HG02571 (cell line): ENCODE data around the gene PKD2L2.
"Not testable (repeated sequence)": the region's sequence is repeated elsewhere in the genome, so short reads cannot be mapped to it uniquely, and the experiment has no call there.

Experiments used
- ATAC-seq: cut with Tn5 transposase; IDR thresholded peaks from one replicate; pipeline ENCODE4 v1.9.1; 2021; ENCODE audit warnings: mild to moderate bottlenecking, moderate library complexity; ENCODE audit not compliant: unreplicated experiment

PKD2L2 gene

GRCh38 chr5:137888863-137889759 is at the start of gene PKD2L2:
Gene PKD2L2 (plus strand): TSS chr5:137889457. CDS start chr5:137889492, 35 bp downstream.
- peak; percentile 96 for ATAC-seq

DNA sequence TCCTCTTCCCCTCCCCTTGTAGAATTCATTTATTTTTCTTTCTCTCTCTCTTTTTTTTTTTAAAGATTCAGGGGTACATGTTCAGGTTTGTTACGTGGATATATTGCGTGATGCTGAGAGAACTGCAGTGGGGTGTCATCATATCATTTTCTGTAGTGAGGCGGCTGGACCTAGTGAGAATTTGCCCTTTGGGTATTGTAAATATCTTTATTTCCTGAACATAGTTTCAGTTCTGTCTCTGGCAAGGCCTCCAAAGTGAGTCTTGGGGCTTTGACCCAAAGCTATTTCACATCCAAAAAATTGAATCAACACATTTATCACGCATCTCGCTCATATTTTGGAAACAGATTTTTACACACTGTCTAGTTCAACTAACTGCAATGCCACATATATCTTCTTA is 47.0 kb upstream of the PKD2L2 start:
- ATAC-seq = no peak

- no peak for ATAC-seq
These were observed 45.5 kb upstream of the PKD2L2 start for GRCh38 chr5:137843676-137844299.

DNA sequence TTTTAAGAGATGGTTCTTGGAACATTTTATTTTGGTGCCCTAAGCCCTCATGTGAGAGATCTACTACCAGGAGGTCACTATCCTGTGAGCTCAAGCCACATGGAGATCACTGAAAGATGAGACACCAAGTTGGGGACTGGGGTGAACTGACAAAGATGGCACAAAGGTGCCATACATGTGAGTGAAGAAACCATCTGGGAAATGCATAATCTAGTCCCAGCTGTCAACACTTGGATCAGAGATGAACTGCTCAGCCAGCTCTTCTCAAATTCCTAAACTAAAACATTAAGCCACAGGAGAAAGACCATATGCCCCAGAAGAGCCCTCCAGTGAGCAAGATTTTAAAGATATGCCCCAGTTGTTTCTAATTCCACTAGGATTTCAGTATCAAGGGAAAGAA is 43.8 kb upstream of the PKD2L2 start:
- ATAC-seq = no peak

DNA sequence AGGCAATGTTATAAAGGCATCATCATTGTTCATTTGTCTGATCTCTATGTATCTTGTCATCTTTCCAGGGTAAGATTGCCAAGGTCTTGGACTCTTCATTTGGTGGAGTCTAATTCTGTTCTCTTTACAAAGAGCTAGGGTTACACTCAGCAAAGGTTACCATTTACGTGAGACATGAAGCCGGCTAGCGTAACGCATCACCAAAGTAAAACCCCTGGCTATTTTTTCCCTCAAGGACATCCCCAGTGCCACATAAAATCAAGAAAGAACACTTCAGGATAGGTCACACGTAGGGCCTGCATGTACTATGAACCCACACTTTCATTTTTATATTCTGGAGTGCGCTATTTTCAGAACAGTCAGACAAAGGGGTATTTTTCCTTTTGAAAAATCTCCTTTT is 41.6 kb upstream of the PKD2L2 start:
- ATAC-seq = no peak

- not testable (repeated sequence) for ATAC-seq
These were observed 36.1 kb upstream of the PKD2L2 start for GRCh38 chr5:137853165-137853564.

- no peak for ATAC-seq
These were observed 33.1 kb upstream of the PKD2L2 start for GRCh38 chr5:137856201-137856600.

GRCh38 chr5:137856916-137857862 is 32.1 kb upstream of the PKD2L2 start:
- no peak for ATAC-seq

GRCh38 chr5:137858223-137858916 is 30.9 kb upstream of the PKD2L2 start:
- peak; percentile 79 for ATAC-seq

DNA sequence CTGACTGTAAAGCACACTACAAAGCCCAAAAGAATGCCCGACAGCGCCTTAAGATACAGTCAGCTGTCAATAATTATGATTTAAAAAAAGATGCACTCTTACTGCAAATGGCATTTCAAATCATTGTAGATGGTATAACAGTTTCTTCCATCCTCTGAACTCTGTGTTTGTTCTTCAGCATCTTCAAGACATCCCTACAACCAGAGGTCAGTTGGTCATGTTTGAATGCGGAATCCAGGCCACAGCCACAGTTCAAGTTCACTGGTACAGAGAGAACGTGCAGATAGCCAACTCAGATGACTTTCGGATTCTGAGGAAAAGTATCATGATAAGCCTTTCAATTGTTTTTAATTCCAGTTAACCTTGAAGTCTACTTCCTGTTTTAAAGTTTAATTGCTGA is 30.3 kb upstream of the PKD2L2 start:
- ATAC-seq = no peak

GRCh38 chr5:137862251-137862650 is 27.0 kb upstream of the PKD2L2 start:
- no peak for ATAC-seq

DNA sequence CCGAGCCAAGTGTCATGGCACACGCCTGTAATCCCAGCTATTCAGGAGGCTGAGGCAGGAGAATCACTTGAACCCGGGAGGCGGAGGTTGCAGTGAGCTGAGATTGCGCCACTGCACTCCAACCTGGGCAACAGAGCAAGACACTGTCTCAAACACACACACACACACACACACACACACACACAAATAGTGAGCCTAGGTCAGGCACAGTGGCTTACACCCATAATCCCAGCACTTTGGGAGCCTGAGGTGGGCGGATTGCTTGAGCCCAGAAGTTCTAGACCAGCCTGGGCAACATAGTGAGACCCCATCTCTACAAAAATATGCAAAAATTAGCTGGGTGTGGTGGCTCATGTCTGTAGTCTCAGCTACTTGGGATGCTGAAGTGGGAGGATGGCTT is 25.6 kb upstream of the PKD2L2 start:
- not testable (repeated sequence) for ATAC-seq

DNA sequence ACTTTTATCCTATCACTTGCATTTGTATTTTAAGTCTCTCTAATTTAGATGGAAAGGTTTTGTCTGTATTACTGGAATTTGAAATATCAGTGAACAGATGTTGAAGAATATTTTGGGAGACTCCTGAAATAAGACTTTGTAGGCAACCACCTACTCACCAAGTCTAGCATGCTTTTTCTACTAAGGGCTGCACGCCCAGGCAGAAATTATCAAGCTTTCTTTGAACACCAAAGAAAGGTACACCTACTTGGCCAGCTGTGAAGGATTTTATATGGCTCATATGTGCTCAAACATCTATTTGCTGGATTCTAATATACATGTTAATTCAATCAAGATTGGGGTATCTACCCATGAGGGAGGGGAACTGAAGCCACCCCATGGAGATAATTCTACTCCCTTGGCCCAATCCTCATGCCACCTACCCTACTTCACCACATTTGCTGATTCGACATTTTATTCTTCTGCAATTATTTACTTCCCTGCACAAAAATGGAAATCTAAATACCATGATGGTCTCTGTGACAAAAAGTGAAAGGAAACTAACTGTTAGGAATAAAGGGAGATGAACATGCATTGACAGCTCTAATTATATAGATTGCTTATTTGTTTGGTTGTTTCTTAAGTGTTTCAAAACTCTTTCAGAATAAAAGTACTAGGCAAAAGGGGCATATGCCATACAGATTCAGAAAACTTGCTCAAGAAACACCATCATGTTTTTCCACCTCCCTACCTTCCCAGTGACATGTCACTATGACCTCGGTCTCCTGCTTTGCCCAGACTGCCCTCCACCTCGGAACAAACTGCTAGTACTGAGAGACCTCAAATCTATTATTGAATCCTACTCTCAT is 22.5 kb upstream of the PKD2L2 start:
- no peak for ATAC-seq

- no peak for ATAC-seq
These were observed 21.6 kb upstream of the PKD2L2 start, which contains the start of gene MYOT for GRCh38 chr5:137867664-137868063. Gene MYOT (plus strand): TSS chr5:137867860. CDS start chr5:137870652, 2,792 bp downstream.

GRCh38 chr5:137870647-137871339 is 18.5 kb upstream of the PKD2L2 start:
- no peak for ATAC-seq

DNA sequence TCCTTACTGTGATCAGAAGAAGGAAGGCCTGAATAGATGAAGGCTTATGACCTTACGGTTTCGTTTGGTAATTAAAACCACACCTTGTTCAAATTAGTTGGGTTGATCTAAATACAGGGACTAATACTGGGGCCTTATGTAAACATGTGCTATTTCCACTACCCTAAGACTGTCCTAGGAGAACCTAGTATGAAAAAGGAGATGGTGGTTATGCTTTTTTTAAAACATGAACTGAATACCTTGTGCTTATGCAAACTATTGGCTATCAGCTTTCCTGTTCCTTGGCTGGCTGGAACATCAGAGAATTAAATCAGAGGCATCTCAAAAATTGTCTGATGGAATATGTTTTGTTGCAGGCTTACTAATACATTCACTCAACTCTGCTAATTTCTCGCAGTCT is 17.7 kb upstream of the PKD2L2 start:
- ATAC-seq = no peak

- ATAC-seq = no peak
These were observed 16.8 kb upstream of the PKD2L2 start for GRCh38 chr5:137872466-137872865.

- ATAC-seq = no peak
These were observed 13.2 kb upstream of the PKD2L2 start for GRCh38 chr5:137876101-137876500.

GRCh38 chr5:137880313-137880712 is 8.9 kb upstream of the PKD2L2 start:
- ATAC-seq = no peak
